IPS-20b (cell line): ENCODE data around the gene GDF2.

ENCODE experiments used
- H3K27ac ChIP-seq: one replicate; pipeline ENCODE4 v1.5.1; 2013; ENCODE audit warnings: low read length
- H3K27me3 ChIP-seq: 2 replicates; pipeline ENCODE4 v1.6.1; 2013; ENCODE audit warnings: mild to moderate bottlenecking, low read length, inconsistent platforms; ENCODE audit not compliant: insufficient read depth
- H3K36me3 ChIP-seq: 2 replicates; pipeline ENCODE4 v1.6.1; 2013; ENCODE audit warnings: low read depth, mild to moderate bottlenecking, inconsistent platforms, low read length, moderate library complexity; ENCODE audit not compliant: insufficient read depth
- H3K4me1 ChIP-seq: 2 replicates; pipeline ENCODE4 v1.6.1; 2013; ENCODE audit warnings: mild to moderate bottlenecking, control low read depth, inconsistent platforms, low read length, moderate library complexity; ENCODE audit not compliant: insufficient read depth
- H3K4me3 ChIP-seq: 2 replicates; pipeline ENCODE4 v1.5.1; 2013; ENCODE audit warnings: mild to moderate bottlenecking, low read length, inconsistent platforms
- H3K9ac ChIP-seq: 2 replicates; pipeline ENCODE4 v1.6.1; 2013; ENCODE audit warnings: low read depth, mild to moderate bottlenecking, inconsistent platforms, low read length, moderate library complexity
- H3K9me3 ChIP-seq: 2 replicates; pipeline ENCODE4 v1.6.1; 2013; ENCODE audit warnings: mild to moderate bottlenecking, low read depth, low read length, inconsistent platforms; ENCODE audit not compliant: insufficient read depth

Gene GDF2

DNA sequence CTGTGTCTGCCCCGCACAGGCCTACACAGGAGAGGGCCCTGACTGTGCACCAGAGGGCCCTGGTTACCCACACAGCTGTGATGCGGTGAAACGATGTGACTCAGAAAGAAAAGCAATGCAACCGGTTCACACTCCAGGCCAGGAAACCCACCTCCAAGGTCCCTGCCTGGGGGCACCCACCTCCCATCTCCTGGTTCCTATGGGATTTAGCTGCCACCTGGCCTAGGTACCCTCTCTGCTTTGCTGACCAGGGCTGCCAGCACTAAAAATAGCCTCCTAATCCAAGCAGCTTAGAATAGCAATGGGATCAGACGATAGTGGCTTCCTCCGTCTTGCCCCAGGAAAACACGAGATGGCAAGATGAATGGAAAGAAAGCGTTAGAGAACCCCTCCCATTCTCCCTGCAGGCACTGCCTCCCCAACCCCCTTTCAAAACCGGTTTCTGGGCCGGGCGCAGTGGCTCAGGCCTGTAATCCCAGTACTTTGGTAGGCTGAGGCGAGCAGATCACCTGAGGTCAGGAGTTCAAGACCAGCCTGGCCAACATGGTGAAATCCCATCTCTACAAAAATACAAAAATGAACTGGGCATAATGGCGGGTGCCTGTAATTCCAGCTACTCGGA, 38.3 kb downstream of the GDF2 start:
- no peak overlapping the region for H3K27ac ChIP-seq
- H3K36me3 ChIP-seq = no peaks in the 10 kb centered on the region
- H3K27me3 ChIP-seq = no peaks in the 10 kb centered on the region
- no peak overlapping the region for H3K9ac ChIP-seq
- no peaks in the 10 kb centered on the region for H3K9me3 ChIP-seq
- no peak overlapping the region for H3K4me3 ChIP-seq
- no peaks in the 10 kb centered on the region for H3K4me1 ChIP-seq

DNA sequence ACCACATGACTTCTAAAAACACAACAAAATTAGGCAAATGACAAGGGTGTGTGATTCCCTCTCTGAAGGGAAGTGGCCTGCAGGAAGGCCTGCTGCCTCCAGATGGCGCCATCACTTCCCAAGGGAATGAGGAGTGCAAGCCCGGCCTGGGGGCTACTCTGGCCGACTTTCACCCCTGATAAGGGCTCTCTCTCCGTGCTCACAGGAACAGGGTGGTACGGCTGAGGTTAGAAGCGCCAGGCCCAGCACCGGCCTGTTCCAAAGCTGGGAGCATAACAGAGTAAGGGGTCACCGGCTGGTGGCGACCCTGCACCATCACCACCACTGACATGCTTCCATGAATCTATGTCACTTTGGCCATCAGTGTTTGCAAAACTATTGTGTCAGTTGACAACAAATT, 39.0 kb downstream of the GDF2 start:
- Histone ChIP-seq H3K27me3 (no peaks in the 10 kb centered on the region), H3K36me3 (no peaks in the 10 kb centered on the region), H3K4me1 (no peaks in the 10 kb centered on the region), H3K9ac (no peak overlapping the region), H3K4me3 (no peak overlapping the region), H3K9me3 (no peaks in the 10 kb centered on the region), H3K27ac (no peak overlapping the region)

DNA sequence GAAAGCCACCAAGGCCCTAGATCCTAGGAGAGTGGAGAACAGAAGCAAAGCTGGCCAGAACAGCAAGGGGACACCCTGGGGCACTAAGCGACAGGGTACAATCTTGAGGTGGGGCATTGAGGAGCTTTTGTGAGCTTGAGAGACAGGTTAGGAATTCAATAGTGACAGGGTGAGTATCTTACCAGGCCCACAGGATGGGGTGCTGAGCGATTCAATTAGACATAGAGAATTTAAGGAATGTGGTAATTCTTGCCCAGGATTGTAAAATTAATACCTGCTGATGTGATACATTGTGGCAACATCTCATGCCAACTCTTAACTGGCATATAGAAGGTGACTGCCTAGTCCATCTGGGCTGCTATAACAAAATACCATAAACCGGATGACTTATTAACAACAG, 39.9 kb downstream of the GDF2 start:
- H3K9ac ChIP-seq = no peak overlapping the region
- H3K9me3 ChIP-seq = no peaks in the 10 kb centered on the region
- H3K4me3 ChIP-seq = no peak overlapping the region
- no peaks in the 10 kb centered on the region for H3K27me3 ChIP-seq
- no peak overlapping the region for H3K27ac ChIP-seq
- H3K36me3 ChIP-seq = no peaks in the 10 kb centered on the region; the same call in 1 of the 2 replicates
- no peaks in the 10 kb centered on the region for H3K4me1 ChIP-seq

DNA sequence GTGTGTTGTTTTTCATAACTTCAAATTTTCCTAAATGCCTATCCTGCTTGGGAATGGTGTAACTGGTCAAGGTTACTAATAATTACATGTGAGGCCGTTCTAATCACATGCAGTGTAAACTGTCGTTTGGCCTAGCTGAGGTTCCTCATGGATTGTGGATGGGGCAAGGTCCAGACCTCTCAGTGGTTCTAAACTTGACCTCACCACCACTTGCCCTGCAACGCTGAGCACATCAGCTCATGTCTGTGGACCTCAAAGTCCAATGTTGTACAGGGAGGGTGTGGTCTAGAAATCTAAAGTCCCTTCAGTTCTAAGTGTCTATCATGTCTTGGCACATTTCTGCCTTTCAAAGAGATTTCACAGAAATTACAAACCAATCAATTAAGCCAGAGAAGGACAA, 41.5 kb downstream of the GDF2 start:
- Histone ChIP-seq H3K27ac (no peak overlapping the region), H3K9ac (no peak overlapping the region), H3K4me3 (no peak overlapping the region), H3K36me3 (no peaks in the 10 kb centered on the region; the same call in 1 of the 2 replicates), H3K4me1 (no peaks in the 10 kb centered on the region), H3K9me3 (no peaks in the 10 kb centered on the region), H3K27me3 (no peaks in the 10 kb centered on the region)

DNA sequence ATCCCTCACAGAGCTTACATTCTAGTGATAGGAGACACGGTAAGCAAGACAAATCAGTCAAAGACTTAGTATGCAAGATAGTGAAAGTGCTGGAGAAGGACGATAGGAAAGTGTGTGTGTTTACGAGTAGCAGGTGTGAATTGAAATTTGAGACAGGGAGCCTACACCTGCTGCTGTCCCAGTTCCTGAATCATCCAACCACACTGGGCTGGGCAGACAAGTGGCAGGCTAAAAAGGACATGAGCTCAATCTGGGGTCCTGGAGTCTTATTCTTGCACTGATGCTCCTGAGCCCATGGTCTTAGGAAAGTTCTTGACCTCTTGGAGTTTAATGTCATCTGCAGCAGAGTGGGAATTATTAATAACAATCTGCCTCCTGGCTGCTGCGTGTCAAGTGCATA, 42.1 kb downstream of the GDF2 start:
- Histone ChIP-seq H3K9ac (no peak overlapping the region), H3K9me3 (no peaks in the 10 kb centered on the region), H3K27me3 (no peaks in the 10 kb centered on the region), H3K4me1 (no peaks in the 10 kb centered on the region), H3K27ac (no peak overlapping the region), H3K4me3 (no peak overlapping the region), H3K36me3 (no peaks in the 10 kb centered on the region; the same call in 1 of the 2 replicates)

DNA sequence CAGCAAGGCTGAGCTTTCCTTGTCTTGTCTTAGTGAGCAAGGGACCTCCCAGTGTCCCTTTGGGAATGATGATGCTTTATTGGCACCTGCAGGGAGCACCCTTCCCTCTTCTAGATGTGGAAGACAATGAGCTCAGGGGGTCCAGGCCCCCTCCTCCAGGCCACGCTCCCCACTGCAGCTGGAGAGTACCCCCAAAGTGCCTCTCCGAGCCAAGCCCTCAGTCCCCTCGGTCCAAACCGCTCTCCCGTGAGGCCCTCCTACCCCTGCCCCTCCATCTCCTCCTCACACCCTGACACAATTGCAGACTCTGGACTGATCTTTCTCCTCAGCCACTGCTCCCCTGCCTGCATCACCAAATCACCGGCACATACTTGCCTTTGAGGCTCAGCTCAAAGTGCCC, 42.7 kb downstream of the GDF2 start:
- H3K9ac ChIP-seq = no peak overlapping the region

DNA sequence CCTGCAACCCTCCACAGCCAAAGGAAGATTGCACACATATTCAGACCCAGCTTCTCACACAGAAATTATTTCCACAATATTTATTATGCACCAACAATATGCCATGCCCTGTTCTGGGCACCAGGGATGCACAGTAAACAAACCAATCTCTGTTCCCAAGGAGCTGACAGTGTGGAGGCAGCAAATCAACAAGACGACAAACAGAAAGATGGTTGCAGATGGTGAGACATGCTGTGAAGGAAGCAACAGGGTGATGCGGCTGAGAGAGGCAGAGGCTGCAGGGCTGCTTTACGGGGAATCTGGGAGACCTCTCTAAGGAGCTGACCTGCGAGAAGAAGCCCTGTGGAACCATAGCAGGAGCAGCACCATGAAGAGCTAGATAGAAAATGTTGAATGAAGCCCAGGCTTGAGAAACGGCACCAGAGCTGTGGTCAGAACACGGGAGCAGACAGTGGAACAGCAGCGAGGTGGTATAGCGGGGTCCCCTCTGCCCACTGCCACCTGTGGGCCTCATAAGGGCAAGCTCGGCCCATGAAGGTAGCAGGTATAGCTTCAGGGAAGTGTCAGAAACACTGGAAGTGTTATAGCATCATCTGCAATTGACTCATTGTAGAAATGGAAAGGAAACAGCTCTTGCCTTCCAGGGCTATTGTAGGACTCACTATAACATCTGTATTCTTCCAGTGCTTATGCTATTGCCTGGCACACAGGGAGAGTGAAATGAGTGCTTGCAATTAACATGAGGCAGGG, 43.4 kb downstream of the GDF2 start:
- no peaks in the 10 kb centered on the region for H3K9me3 ChIP-seq
- no peaks in the 10 kb centered on the region; the same call in 1 of the 2 replicates for H3K36me3 ChIP-seq
- no peaks in the 10 kb centered on the region for H3K27me3 ChIP-seq
- no peaks in the 10 kb centered on the region for H3K4me1 ChIP-seq
- H3K27ac ChIP-seq = no peak overlapping the region
- H3K4me3 ChIP-seq = no peak overlapping the region
- H3K9ac ChIP-seq = no peak overlapping the region

More for the DNA sequence above, 42.7 kb downstream of the GDF2 start:
- H3K27me3 ChIP-seq = no peaks in the 10 kb centered on the region
- H3K9me3 ChIP-seq = no peaks in the 10 kb centered on the region
- H3K4me3 ChIP-seq = no peak overlapping the region
- no peak overlapping the region for H3K27ac ChIP-seq
- no peaks in the 10 kb centered on the region; the same call in 1 of the 2 replicates for H3K36me3 ChIP-seq
- no peaks in the 10 kb centered on the region for H3K4me1 ChIP-seq

DNA sequence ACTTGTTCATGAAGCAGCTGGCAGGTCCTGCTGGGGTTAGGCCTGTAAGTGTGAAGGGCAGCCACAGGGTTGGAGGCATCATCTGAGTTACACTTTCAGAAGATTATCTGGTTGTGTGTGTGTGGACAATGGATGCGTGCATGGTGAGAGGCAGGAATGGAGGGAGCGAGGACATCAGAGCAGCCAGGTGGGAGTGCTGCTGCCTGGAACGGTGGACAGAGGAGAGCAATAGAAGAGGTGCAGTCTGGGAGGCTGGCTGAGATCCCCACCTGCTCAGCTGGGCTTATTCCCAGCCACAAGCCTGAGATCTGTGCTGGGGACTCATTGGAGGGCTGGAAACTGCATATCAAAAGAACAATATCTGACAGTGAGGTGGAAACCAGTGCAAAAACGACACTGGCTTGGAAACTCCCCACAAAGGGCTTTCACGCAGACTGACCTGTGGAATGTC, 44.0 kb downstream of the GDF2 start:
- Histone ChIP-seq H3K9me3 (no peaks in the 10 kb centered on the region), H3K36me3 (no peaks in the 10 kb centered on the region; the same call in 1 of the 2 replicates), H3K27me3 (no peaks in the 10 kb centered on the region)

DNA sequence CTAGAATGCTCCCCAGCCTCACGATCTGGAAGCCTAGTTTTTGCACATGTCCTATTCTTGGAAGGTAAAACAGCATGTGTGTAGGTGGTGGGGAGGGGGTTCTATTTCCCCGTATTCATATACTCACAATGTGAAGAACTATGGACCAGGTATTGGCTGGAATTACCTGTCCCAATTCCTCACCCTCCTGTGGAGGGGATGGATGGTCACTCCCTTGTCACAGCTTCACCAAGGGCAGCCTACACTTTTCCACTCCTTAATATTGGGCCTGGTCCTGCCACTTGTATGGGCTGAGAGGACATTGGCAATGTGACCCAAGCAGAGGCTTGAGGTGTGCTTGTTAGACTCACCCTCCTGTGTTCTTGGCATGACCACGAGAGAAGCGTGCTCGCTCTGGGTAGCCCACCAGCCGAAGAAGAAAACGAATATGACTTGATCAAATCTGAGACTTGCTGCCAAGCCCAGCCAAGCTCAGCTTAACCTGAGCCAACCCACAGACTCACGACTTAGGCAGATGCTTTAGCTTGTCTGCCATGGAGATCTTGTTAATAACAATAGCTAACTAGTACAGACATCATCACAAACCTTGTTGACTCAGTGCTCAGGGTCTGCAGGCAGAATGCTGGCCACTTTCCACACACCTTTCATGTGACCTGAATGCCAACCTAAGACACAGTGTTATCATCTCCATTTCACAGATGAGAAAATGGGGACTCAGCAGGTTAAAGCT, 44.6 kb downstream of the GDF2 start:
- Histone ChIP-seq H3K36me3 (no peaks in the 10 kb centered on the region; the same call in 1 of the 2 replicates), H3K9ac (no peak overlapping the region), H3K27me3 (no peaks in the 10 kb centered on the region), H3K9me3 (no peaks in the 10 kb centered on the region), H3K27ac (no peak overlapping the region), H3K4me1 (peaks cover 1% of the 10 kb centered on the region; the same call in 1 of the 2 replicates), H3K4me3 (no peak overlapping the region)

More for the DNA sequence above, 44.0 kb downstream of the GDF2 start:
- Histone ChIP-seq H3K9ac (no peak overlapping the region), H3K4me1 (no peaks in the 10 kb centered on the region), H3K4me3 (no peak overlapping the region), H3K27ac (no peak overlapping the region)

DNA sequence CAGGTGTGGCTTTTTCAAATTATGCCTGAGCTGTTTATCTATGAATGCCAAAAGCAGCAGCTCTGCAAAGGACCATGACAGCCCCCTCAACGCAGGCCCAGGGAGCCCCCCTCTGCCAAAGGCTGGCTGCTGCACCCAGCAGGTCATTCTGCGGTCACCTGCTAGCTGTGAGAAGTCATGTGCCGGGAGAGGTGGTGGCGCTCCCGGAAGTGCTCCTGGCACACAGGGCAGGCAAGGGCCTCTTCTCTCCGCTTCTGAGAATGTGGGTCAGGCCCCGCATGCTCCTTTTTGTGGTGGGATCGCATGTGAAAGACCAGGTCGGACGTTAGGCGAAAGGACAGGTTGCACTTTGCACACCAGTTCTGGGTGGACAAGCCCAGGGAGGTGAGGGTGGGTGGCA, 45.4 kb downstream of the GDF2 start:
- no peak overlapping the region for H3K27ac ChIP-seq
- no peaks in the 10 kb centered on the region for H3K9me3 ChIP-seq
- H3K4me1 ChIP-seq = peaks cover 7% of the 10 kb centered on the region; the same call in 1 of the 2 replicates
- no peak overlapping the region for H3K9ac ChIP-seq
- no peaks in the 10 kb centered on the region for H3K27me3 ChIP-seq
- H3K4me3 ChIP-seq = no peak overlapping the region
- H3K36me3 ChIP-seq = no peaks in the 10 kb centered on the region; the same call in 1 of the 2 replicates

DNA sequence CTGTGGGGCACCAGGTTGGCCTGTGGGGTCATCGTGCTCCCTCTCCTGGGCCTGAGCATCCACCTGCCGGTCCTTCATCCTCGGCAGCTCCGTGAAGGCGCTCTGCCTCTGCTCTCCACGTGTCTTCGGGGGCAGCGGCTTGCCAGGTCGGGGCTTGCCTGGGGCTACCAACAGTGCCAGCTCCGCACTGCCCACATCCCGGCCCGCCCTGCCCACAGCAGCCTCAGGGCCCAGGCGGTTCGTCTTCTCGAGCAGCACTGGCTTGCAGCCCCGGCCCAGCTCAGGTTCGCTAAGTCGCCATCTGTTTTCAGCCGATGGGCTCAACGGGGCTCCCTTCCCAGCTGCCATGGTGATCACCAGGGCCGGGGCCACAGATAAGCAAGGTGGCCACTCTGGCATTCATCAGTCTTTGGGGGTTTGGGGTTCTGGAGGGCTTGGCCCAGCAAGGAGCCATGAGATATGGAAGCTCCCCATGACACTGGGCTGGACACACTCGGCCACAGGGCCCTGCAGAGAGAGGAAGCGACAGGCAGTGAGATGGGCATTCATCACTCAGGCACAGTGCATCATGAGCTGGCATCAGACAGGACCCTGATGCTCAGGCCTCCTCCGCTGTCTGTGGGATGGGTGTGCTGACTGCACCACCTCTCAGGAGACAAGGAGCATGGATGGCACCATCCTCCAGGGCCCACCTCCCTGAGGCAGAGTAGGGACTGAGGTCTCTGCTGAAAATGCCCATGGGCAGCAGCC, 46.4 kb downstream of the GDF2 start:
- Histone ChIP-seq H3K27ac (no peak overlapping the region), H3K4me1 (peaks cover 13% of the 10 kb centered on the region; the same call in 1 of the 2 replicates), H3K4me3 (no peak overlapping the region), H3K9me3 (no peaks in the 10 kb centered on the region), H3K36me3 (no peaks in the 10 kb centered on the region; the same call in 1 of the 2 replicates), H3K27me3 (no peaks in the 10 kb centered on the region), H3K9ac (no peak overlapping the region)
